ENCODE measurements around the gene ZBTB9.

ZBTB9 gene

DNA sequence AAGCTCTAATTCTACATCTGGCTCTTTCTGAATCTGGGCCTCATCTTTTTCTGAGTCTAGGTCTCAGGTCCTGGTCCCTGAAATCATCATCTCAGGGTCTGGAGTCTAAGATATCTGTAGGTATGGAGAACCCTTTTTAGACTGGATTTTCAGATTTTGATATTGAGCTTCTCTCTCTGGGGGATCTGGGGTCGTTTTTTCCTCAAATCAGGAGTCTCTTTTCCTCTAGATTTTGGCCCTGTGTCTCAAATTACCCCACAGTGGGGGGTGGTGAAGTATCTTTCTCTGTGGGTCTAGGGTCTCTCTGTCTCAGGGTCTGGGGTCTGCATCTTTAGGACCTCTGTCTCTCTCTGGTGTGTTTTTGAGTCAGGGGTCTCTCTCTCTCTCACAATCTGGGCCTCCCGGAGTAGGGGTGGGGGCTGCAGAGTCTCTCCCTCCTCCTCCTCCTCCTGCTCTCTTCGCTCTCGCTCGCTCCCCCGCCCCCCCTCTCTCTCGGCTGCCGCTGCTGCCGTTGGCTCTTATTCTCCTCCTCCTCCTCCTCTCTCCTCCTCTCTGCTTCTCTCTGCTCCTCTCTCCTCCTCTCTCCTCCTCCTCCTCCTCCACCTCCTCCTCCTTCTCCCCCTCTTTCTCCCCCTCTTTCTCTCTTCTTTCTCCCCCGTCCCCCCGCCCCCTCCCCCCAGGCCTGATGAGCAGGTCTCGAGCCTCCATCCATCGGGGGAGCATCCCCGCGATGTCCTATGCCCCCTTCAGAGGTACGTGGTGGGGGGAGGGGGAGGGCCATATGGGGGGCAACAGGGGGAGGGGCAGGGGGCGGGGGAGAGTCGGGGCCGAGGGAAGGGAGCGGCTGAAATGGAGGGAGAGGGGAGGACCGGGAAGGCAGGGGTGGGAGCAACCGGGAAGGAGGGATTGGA lies 34.5 kb upstream of the ZBTB9 start, which contains the start of gene SYNGAP1:
Gene SYNGAP1, plus strand, starts transcription at position 486 of the 911 bp plus-strand sequence. Its CDS starts 200 bp downstream, at position 686.
- no peak for DNase-seq (ENCODE audit: low spot score)

GRCh38 chr6:33420491-33421343 lies 33.7 kb upstream of the ZBTB9 start:
- no peak for DNase-seq (ENCODE audit: low spot score)

DNA sequence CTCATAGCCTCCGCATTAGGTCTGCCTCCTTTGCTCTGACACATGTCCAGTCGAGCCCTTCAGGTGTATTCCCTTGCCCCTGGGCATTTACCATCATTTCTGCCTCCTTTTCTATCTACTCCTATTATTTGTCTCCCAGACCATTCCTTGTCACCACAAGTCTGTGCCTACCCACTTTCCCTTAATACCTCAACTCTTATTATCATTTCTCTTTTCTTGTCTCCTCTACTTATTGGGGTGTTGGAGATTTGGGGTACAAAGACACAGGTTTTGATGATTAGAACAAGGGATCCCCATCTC lies 33.1 kb upstream of the ZBTB9 start:
- no peak for DNase-seq (ENCODE audit: low spot score)

DNA sequence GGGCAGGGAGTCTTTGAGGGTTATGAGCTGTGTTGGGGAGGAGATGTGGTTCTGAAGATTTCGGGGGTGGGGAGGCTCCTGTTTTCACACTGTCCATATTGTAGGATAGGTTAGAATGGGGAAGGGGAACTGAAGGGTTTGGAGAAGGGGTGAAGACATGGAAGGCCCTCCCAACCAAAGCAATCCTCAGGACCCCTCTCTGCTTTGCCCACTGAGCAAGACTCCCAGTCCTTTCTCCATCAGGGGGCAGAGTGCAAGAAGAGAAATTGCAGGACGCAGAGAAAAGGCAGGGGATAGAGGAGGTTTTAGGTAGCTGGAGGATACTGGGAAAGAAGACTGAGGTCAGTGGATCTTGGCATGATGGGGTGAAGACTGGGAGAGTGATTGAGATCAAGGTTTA lies 30.6 kb upstream of the ZBTB9 start:
- DNase-seq (ENCODE audit: low spot score): no peak

- no peak for DNase-seq (ENCODE audit: low spot score)
These were observed 29.3 kb upstream of the ZBTB9 start for GRCh38 chr6:33424855-33425667.

GRCh38 chr6:33425668-33426577 lies 28.5 kb upstream of the ZBTB9 start:
- peak; percentile 79 for DNase-seq (ENCODE audit: low spot score)

DNA sequence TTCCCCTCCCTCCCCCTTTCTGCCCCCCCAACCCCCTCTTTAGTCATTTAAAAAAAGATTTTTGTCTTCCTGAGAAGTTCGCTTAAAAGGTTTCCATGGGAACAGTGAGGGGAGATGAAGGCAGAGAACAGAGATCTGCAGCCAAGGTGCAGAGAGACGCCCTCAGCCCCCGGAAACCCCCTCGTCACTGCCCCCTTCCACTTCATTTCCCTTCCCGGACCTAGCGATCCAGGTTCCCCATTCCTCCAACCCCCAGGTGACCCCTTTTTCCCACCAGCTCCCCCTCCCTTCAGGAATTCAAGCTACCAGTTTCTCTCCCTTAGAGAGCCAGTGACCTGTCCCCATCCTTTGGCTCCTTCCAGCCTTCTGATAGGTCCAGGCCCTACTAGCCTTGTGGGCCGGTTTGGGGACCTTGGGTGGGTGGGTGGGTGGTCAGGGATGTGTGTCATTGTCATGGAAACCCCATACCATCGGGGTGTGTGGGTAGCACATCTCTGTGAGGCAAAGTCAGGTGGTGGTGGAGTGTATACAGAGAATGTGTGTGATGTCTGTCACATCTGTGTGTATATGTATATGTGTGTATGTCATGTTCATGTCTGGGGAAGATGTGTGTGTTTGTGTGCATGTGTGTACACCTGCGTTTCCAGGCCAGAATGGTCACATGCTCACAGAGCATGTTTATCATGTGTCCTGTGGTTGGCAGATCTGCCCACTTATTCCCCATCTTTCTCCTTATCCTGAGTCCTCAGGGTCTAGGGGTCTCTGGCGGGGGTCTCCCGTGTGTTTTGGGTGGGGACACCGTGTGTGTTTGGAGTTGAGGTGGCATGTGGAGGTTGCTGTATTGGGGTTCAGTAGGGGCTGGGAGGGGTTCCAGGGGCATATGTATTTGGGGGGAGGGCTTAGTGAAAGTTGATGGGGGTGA lies 27.5 kb upstream of the ZBTB9 start:
- DNase-seq (ENCODE audit: low spot score): no peak

DNA sequence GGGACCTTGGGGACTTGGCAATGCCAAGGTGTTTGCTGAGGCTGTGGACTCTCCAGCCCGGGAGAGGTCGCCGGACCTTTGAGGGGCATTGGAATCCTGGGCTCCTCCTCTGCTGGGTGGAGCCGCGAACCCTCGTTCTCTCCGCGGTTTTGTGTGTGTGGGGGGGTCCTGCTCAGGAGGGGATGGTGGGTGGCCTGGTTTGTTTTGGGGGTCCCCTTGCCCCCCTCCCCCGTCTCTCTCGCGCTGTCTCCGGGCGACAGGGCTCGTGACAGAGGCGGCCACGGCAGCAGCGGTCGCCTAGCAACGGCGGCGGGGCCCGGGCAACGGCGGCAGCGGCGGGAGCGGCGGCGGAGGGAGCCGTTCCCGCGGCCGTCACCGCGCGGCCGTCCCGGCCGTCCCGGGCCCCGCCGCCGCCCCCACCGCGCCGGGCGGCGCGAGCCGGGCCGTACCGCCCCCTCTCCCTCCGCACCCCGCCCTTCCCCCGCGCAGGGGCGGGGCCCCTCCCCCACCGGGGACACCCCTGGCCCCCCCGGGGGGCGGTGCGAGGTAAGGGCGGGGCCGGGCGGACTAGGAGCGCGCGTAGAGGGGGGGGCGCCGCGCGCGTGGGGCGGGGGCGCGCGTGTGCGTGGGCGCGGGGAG lies 26.7 kb upstream of the ZBTB9 start:
- DNase-seq (ENCODE audit: low spot score): no peak

GRCh38 chr6:33428224-33428965 lies 26.0 kb upstream of the ZBTB9 start:
- no peak for DNase-seq (ENCODE audit: low spot score)

DNA sequence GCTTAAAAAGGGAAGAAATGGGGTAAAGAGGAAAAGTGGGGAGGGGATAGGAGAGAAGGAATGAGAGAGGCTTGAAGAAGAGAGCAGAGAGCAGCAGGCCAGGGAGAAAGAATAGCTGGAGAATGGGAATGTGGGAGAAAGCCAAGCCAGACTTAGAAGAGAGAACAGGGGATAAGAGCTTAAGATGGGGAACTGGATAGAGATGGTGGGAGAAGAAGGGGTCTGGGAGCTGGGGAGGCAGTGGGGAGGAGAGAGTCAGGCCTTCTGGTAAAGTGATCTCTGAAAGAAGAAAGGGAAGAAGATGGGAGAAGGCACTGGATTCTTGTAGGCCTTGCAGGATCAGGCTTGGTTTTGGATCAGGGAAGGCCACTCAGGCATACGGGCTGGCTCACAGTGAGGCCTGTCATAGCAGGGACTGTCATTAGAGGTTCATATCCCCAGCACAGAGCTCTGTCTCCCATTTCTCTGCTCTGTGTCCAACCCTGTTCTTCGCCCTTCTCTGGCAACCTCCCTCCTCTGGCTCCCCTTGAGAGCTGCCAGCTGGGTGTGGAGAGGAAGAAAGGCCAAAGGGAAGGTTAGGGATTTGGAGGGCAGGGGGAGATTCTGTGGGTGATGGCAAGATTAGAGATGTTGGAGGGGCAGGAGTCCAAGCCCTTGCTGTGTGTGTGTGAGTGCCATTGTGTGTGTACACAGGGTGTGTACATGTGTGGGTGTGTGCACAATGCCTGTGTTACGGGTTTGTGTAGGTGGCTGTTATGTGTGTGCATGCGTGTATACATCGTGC lies 25.2 kb upstream of the ZBTB9 start:
- DNase-seq (ENCODE audit: low spot score): no peak

GRCh38 chr6:33429750-33430052 lies 24.7 kb upstream of the ZBTB9 start:
- no peak for DNase-seq (ENCODE audit: low spot score)

- no peak for DNase-seq (ENCODE audit: low spot score)
These were observed 24.0 kb upstream of the ZBTB9 start for GRCh38 chr6:33430334-33430733.

- peak; percentile 75 for DNase-seq (ENCODE audit: low spot score)
These were observed 23.1 kb upstream of the ZBTB9 start for GRCh38 chr6:33430991-33431879.

DNA sequence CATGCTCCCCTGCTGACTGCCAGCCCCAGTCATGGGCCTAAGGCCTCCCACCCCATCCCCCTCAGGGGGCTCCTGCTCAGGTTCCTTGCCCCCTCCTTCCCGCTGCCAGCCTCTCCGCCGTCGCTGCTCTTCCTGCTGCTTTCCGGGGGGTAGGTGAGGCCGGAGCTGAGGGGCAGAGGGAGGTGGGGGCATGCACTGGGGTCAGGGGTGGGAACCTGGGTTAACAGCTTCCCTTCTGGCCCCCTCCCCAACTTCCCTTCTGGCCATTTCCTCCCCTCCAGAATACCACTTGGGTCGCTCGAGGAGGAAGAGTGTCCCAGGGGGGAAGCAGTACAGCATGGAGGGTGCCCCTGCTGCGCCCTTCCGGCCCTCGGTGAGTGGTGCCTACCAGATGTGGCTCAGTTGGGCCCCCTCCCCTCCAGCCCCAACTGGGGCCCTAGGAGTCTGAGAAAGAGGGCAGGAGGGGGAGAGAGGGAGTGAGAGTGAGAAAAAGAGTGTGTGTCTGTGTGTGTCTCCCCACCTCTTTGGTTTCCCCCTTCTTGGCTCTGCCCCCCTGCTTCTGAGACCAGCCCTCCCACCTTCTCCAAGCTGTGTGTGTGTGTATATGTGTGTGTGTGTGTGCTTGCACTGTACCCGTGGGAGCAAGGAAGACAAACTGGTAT lies 22.4 kb upstream of the ZBTB9 start:
- no peak for DNase-seq (ENCODE audit: low spot score)

GRCh38 chr6:33432546-33432945 lies 21.8 kb upstream of the ZBTB9 start:
- DNase-seq (ENCODE audit: low spot score): no peak

- DNase-seq (ENCODE audit: low spot score): no peak
These were observed 21.3 kb upstream of the ZBTB9 start for GRCh38 chr6:33433001-33433543.
